ENCODE measurements around the gene NAA15. TPM values are rescaled to one million over a fixed set of nuclear protein-coding genes. Genes with fewer than 3 reads are reported as not detected.
"Not testable (repeated sequence)": the region's sequence is repeated elsewhere in the genome, so short reads cannot be mapped to it uniquely, and the experiment has no call there.

NAA15 gene
- total RNA-seq, 2 donors from 2014 or later: 56.0 to 71.9 TPM

DNA sequence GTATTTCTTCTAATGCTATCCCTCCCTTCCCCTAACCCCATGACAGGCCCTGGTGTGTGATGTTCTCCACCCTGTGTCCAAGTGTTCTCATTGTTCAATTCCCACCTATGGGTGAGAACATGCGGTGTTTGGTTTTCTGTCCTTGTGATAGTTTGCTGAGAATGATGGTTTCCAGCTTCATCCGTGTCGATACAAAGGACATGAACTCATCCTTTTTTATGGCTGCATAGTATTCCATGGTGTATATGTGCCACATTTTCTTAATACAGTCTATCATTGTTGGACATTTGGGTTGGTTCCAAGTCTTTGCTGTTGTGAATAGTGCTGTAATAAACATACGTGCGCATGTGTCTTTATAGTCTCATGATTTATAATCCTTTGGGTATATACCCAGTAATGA lies 163.2 kb downstream of the NAA15 start:
- not testable (repeated sequence) for DNase-seq; H3K9me3 Mint-ChIP-seq; H3K27ac Mint-ChIP-seq; H3K27me3 Mint-ChIP-seq (ENCODE audit: low read depth); H3K4me3 Mint-ChIP-seq; ATAC-seq (replicated peaks in 1 of 2)
- Mint-ChIP-seq H3K4me1 (ENCODE audit: low read depth) (peaks cover 17% of the 10 kb centered on the region), H3K36me3 (ENCODE audit: insufficient read depth in 2 of 2) (peaks cover 10 to 24% of the 10 kb centered on the region in 2 donors)

DNA sequence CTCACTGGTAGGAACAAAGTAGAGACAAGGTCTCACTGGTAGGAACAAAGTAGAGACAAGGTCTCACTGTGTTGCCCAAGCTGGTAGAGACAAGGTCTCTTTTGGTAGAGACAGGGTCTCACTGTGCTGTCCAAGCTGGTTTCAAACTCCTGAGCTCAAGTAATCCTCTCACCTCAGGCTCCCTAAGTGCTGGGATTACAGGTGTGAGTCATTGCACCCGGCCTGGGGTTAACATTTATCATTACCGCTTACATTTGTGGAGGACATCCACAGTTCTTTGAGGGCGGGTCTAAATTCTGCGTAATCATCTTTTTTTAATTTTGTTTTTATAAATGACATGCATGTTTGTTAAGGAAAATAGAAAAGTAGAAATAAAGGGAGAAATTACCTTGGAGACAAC lies 164.6 kb downstream of the NAA15 start:
- H3K4me1 Mint-ChIP-seq (ENCODE audit: low read depth): peaks cover 14% of the 10 kb centered on the region
- H3K27me3 Mint-ChIP-seq (ENCODE audit: low read depth): no peaks in the 10 kb centered on the region
- peaks cover 13 to 25% of the 10 kb centered on the region in 2 donors for H3K36me3 Mint-ChIP-seq (ENCODE audit: insufficient read depth in 2 of 2)
- H3K27ac Mint-ChIP-seq: no peak overlapping the region
- ATAC-seq (replicated peaks in 1 of 2) (no peak), DNase-seq (no peak)
- no peak overlapping the region for H3K4me3 Mint-ChIP-seq
- peaks cover 6 to 7% of the 10 kb centered on the region in 2 donors for H3K9me3 Mint-ChIP-seq

DNA sequence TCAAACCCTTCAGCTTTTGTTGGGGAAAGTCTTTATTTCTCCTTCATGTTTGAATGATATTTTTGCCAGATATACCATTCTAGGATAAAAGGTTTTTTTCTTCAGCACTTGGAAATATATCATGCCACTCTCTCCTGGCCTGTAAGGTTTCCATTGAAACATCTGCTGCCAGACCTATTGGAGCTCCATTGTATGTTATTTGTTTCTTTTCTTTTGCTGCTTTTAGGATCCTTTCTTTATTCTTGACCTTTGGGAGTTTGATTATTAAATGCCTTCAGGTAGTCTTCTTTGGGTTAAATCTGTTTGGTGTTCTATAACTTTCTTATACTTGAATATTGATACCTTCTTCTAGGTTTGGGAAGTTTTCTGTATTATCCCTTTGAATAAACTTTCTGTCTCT lies 167.5 kb downstream of the NAA15 start:
- not testable (repeated sequence) for H3K27ac Mint-ChIP-seq; DNase-seq; H3K27me3 Mint-ChIP-seq (ENCODE audit: low read depth); H3K4me3 Mint-ChIP-seq; H3K4me1 Mint-ChIP-seq (ENCODE audit: low read depth); ATAC-seq (replicated peaks in 1 of 2)
- H3K9me3 Mint-ChIP-seq: peaks cover 8 to 11% of the 10 kb centered on the region in 2 donors
- peaks cover 14 to 36% of the 10 kb centered on the region in 2 donors for H3K36me3 Mint-ChIP-seq (ENCODE audit: insufficient read depth in 2 of 2)

DNA sequence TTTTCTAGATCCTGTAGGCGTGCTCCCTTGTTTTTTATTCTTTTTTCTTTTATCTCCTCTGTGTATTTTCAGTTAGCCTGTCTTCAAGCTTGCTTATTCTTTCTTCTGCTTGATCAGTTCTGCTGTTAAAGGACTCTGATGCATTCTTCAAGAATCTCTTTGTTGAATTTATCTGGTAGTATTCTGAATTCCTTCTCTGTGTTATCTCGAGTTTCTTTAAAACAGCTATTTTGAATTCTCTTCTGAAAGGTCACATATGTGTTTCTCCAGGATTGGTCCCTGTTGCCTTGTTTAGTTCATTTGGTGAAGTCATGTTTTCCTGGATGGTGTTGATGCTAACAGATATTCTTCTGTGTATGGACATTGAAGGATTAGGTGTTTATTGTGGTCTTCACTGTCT lies 167.9 kb downstream of the NAA15 start:
- no peak overlapping the region for H3K4me3 Mint-ChIP-seq
- peaks cover 14 to 32% of the 10 kb centered on the region in 2 donors for H3K36me3 Mint-ChIP-seq (ENCODE audit: insufficient read depth in 2 of 2)
- peaks cover 9% of the 10 kb centered on the region for H3K4me1 Mint-ChIP-seq (ENCODE audit: low read depth)
- ATAC-seq (replicated peaks in 1 of 2) (no peak), DNase-seq (no peak)
- no peak overlapping the region for H3K27ac Mint-ChIP-seq
- H3K9me3 Mint-ChIP-seq: peaks cover 8 to 11% of the 10 kb centered on the region in 2 donors
- H3K27me3 Mint-ChIP-seq (ENCODE audit: low read depth): no peaks in the 10 kb centered on the region

Other genes starting within 250 kb of the NAA15 start
- gene ELF2, start 124.3 kb upstream of the NAA15 start, total RNA-seq: 10 to 100 TPM; 34.8 to 36.4 TPM
- not detected for gene MGARP, start 21.3 kb upstream of the NAA15 start, total RNA-seq
- gene NDUFC1, start 972 bp downstream of the NAA15 start, total RNA-seq: 10 to 100 TPM; 28.5 to 30.4 TPM
- gene RAB33B, start 152.6 kb downstream of the NAA15 start, total RNA-seq: 10 to 100 TPM; 10.4 to 11.6 TPM